Endothelial cell of umbilical vein (primary cell): Measurements from ENCODE around the gene FAM229A. TPM values are rescaled to one million over a fixed set of nuclear protein-coding genes. Genes with fewer than 3 reads are reported as not detected.

ENCODE experiments used
- BruUV-seq: library from RNA; stranded (reverse); fragments of 400-500 nt; replicated peaks from 2 replicates; lab custom pipeline; 2021; lab: Mats Ljungman, UMichigan
- CTCF ChIA-PET: fragments of 300-600, 350-600 bp; sonication (Branson Sonifier 250); formaldehyde crosslinking; loops from one replicate; lab custom pipeline; 2021; ENCODE audit warnings: antibody characterized with exemption, inconsistent platforms; lab: Charles Lee
- POLR2A ChIA-PET: fragments of 300-600, 350-600 bp; sonication (Branson Sonifier 250); formaldehyde crosslinking; loops from one replicate; lab custom pipeline; 2021; ENCODE audit warnings: antibody characterized with exemption, inconsistent platforms; lab: Charles Lee
- DNase-seq: peaks from one replicate; pipeline ENCODE4 v3.0.0-alpha.2; 2011; ENCODE audit warnings: low read depth, low spot score
- FAIRE-seq: peaks from 2 replicates; lab custom pipeline; 2011; peaks lifted over from hg19 to GRCh38; lab: Jason Lieb, UNC
- H2AFZ ChIP-seq: 2 replicates; pipeline ENCODE4 v1.6.0; 2012; ENCODE audit warnings: low read depth, low read length, control low read depth, inconsistent platforms
- H3K27ac ChIP-seq: 2 replicates; pipeline ENCODE4 v1.5.1; 2011; ENCODE audit warnings: low read depth, mild to moderate bottlenecking, control low read depth, low read length, moderate library complexity; ENCODE audit not compliant: insufficient read depth
- H3K27me3 ChIP-seq, 2 experiments: 2 replicates each; pipeline versions ENCODE4 v1.6.0 to v1.6.1; 2011; ENCODE audit warnings: low read length in 2 of 2, mixed read lengths in 1 of 2; ENCODE audit not compliant: control insufficient read depth in 2 of 2, insufficient read depth in 2 of 2
- H3K36me3 ChIP-seq, 2 experiments: 2 replicates in 1 of 2; 3 replicates in 1 of 2; pipeline ENCODE4 v1.5.1; 2011; ENCODE audit warnings: low read length in 2 of 2, mild to moderate bottlenecking in 1 of 2, moderate library complexity in 1 of 2; ENCODE audit not compliant: control insufficient read depth in 2 of 2, insufficient read depth in 2 of 2; ENCODE audit errors: extremely low read depth in 1 of 2
- H3K4me1 ChIP-seq: 3 replicates; pipeline ENCODE4 v1.5.1; 2011; ENCODE audit warnings: mild to moderate bottlenecking, low read length; ENCODE audit not compliant: control insufficient read depth, insufficient read depth; ENCODE audit errors: extremely low read depth
- H3K4me2 ChIP-seq: 2 replicates; pipeline ENCODE4 v1.6.1; 2011; ENCODE audit warnings: low read length, control low read depth, mixed read lengths; ENCODE audit not compliant: insufficient read depth
- H3K4me3 ChIP-seq, 3 experiments: fragments of 200-600 bp in 1 of 3; sonication (generic), shearing (Covaris generic) in 1 of 3; replicated peaks in 1 of 3; 2 replicates each; pipeline ENCODE4 v1.5.1; 2011 to 2016; ENCODE audit warnings: control low read depth in 3 of 3, low read length in 3 of 3, mild to moderate bottlenecking in 2 of 3, inconsistent platforms in 1 of 3, low read depth in 1 of 3, moderate library complexity in 1 of 3; ENCODE audit not compliant: insufficient read depth in 1 of 3
- H3K79me2 ChIP-seq: 2 replicates; pipeline ENCODE4 v1.6.0; 2012; ENCODE audit warnings: low read length, inconsistent platforms; ENCODE audit not compliant: control insufficient read depth, insufficient read depth
- H3K9ac ChIP-seq: replicated peaks from 2 replicates; pipeline ENCODE3; 2011; ENCODE audit warnings: low read length, control low read depth; ENCODE audit not compliant: insufficient read depth; ENCODE audit errors: extremely low read depth
- H3K9me1 ChIP-seq: replicated peaks from 3 replicates; pipeline ENCODE4 v1.6.0; 2011; ENCODE audit warnings: mild to moderate bottlenecking, low read length; ENCODE audit not compliant: control insufficient read depth, insufficient read depth; ENCODE audit errors: extremely low read depth
- H3K9me3 ChIP-seq: replicated peaks from 2 replicates; pipeline ENCODE4 v1.5.1; 2012; ENCODE audit warnings: low read length, inconsistent platforms; ENCODE audit not compliant: control insufficient read depth, insufficient read depth
- H4K20me1 ChIP-seq: replicated peaks from 2 replicates; pipeline ENCODE3; 2011; ENCODE audit warnings: mild to moderate bottlenecking, low read length; ENCODE audit not compliant: control insufficient read depth, insufficient read depth; ENCODE audit errors: extremely low read depth
- FOS ChIP-seq: IDR thresholded peaks from 2 replicates; pipeline ENCODE4 v1.6.1; 2011; ENCODE audit warnings: mild to moderate bottlenecking, low read length, moderate library complexity, borderline replicate concordance; ENCODE audit not compliant: insufficient read depth
- JUN ChIP-seq: IDR thresholded peaks from 2 replicates; pipeline ENCODE4 v1.6.1; 2011; ENCODE audit warnings: borderline replicate concordance, low read depth; ENCODE audit not compliant: insufficient read length, insufficient read depth
- POLR2A ChIP-seq: IDR thresholded peaks from 2 replicates; pipeline ENCODE4 v1.6.1; 2012; ENCODE audit warnings: low read depth, mild to moderate bottlenecking, control low read depth, low read length
- POLR2AphosphoS5 ChIP-seq: IDR thresholded peaks from 2 replicates; pipeline ENCODE4 v1.6.1; 2012; ENCODE audit warnings: low read depth, mild to moderate bottlenecking, control low read depth, low read length, moderate library complexity; ENCODE audit not compliant: insufficient read depth
- dilution Hi-C: fragments of 300-500 bp; cut with MboI; formaldehyde crosslinking; loops from one replicate; pipeline ENCODE4 v1.15.0; 2019; ENCODE audit warnings: low sequenced_read_pairs; ENCODE audit not compliant: extremely low pct_ligation_motif_present
- intact Hi-C: fragments of 100-400 bp; cut with micrococcal nuclease; formaldehyde crosslinking; loops from one replicate; pipeline ENCODE4 v1.10.0; 2022
- polyA plus RNA-seq, 4 experiments: library from polyadenylated mRNA; depleted of rRNA in 3 of 4; stranded (reverse) in 3 of 4; unstranded in 1 of 4; fragments of >200 nt; gene quantifications; 2 replicates each; pipeline versions ENCODE4 v1.2.1 to v1.2.3, GENCODE V29; 2011 to 2012; ENCODE audit warnings: missing spikeins in 1 of 4
- total RNA-seq: library from RNA; stranded (reverse); gene quantifications from 2 replicates; pipeline ENCODE4 v1.2.3, GENCODE V29; 2021

Gene FAM229A
- total and polyA plus RNA-seq, 2 donors (not counting 3 experiments of a cell fraction or from before 2014, with no cell fraction given): 8.9 to 11.6 TPM

- intact Hi-C loops: loop anchor here (1.0 to 5.0 kb wide), 4 partner anchors 43 to 322 kb away; partner anchors contain the start of genes KPNA6 and TMEM39B
- Histone ChIP-seq H4K20me1 (no peaks in the 10 kb centered on the region), H2AFZ (peak within 1 kb of the TSS; percentile 55), H3K79me2 (peaks cover 13% of the 10 kb centered on the region), H3K4me3 (peak within 1 kb of the TSS; percentile 56 to 76 (median 65)), H3K27ac (peak within 1 kb of the TSS; percentile 60), H3K9me3 (no peaks in the 10 kb centered on the region), H3K9ac (peak within 1 kb of the TSS; percentile 87), H3K4me1 (peaks cover 15% of the 10 kb centered on the region), H3K36me3 (peaks cover 0 to 16% of the 10 kb centered on the region in 2 experiments), H3K27me3 (no peaks in the 10 kb centered on the region), H3K9me1 (no peaks in the 10 kb centered on the region), H3K4me2 (peak within 1 kb of the TSS; percentile 88)
- POLR2A ChIA-PET: interaction anchor here (0.6 to 2.3 kb wide), 8 partner anchors 43 to 954 kb away, joined by 3 to 21 read pairs (median 4); partner anchors contain the start of genes IQCC and MARCKSL1
- TF ChIP-seq FOS (peak; percentile 19), POLR2A (no peak), JUN (peak; percentile 75), POLR2AphosphoS5 (peak; percentile 66)
- FAIRE-seq (peak; percentile 99), DNase-seq (peak; percentile 99)
- no TSS peak for BruUV-seq
- CTCF ChIA-PET: interaction anchor here (0.5 to 2.6 kb wide), 10 partner anchors 9 to 179 kb away, joined by 3 to 11 read pairs (median 3); no protein-coding TSS in a partner anchor
- dilution Hi-C loops: no loop called here
Measured at GRCh38 chr1:32394141-32394889, 32.0 kb upstream of the FAM229A start, which contains the start of gene BSDC1. Gene BSDC1 (minus strand): TSS chr1:32394441. CDS start chr1:32394414, 27 bp downstream.

- TF ChIP-seq JUN: no peak
- FAIRE-seq (no peak), DNase-seq (no peak)
- Histone ChIP-seq H3K4me2 (peak overlapping the region; percentile 88), H3K4me3 (peak overlapping the region; percentile 56 to 65 (median 61)), H2AFZ (peak overlapping the region; percentile 51), H3K79me2 (peaks cover 13% of the 10 kb centered on the region), H3K9me1 (no peaks in the 10 kb centered on the region), H3K27ac (peak overlapping the region; percentile 60), H3K27me3 (no peaks in the 10 kb centered on the region), H3K9ac (peak overlapping the region; percentile 87), H3K4me1 (peaks cover 15% of the 10 kb centered on the region), H3K9me3 (no peaks in the 10 kb centered on the region), H3K36me3 (peaks cover 0 to 18% of the 10 kb centered on the region in 2 experiments), H4K20me1 (no peaks in the 10 kb centered on the region)
- BruUV-seq: TSS peak; percentile 39
- ChIA-PET POLR2A (interaction anchor here (0.6 to 2.3 kb wide), 3 partner anchors 58 to 135 kb away, joined by 4 to 21 read pairs (median 5); partner anchors contain the start of gene MARCKSL1), CTCF (interaction anchor here (0.5 to 2.6 kb wide), 7 partner anchors 8 to 178 kb away, joined by 3 to 11 read pairs (median 4); no protein-coding TSS in a partner anchor)
- intact Hi-C loops: loop anchor here (1.0 to 5.0 kb wide), 4 partner anchors 42 to 321 kb away; partner anchors contain the start of genes KPNA6 and TMEM39B
- dilution Hi-C loops: no loop called here
Measured at GRCh38 chr1:32393832-32394140, 31.5 kb upstream of the FAM229A start.
